ENCODE results near the gene SNN.

The SNN gene

GRCh38 chr16:11725457-11725856 is 57.2 kb downstream of the SNN start:
- TF ChIP-seq TAF1 (IDR thresholded peaks at IDR 0.05; ENCODE audit: borderline replicate concordance, insufficient read depth, low read length), result no peak
- TF ChIP-seq POLR2AphosphoS5 (IDR thresholded peaks at IDR 0.05; ENCODE audit: low read depth, low read length), result no peak
- TF ChIP-seq REST (IDR thresholded peaks at IDR 0.05; ENCODE audit: insufficient read depth in 1 of 2, low read depth in 2 of 2, low read length in 2 of 2), result no peak
- TF ChIP-seq SIN3A (IDR thresholded peaks at IDR 0.05; ENCODE audit: borderline replicate concordance, insufficient read depth, low read length), result no peak
- TF ChIP-seq FOXP2 (optimal IDR thresholded peaks at IDR 0.05; ENCODE audit: borderline replicate concordance, extremely low read depth, extremely low read length, insufficient read depth), result no peak

DNA sequence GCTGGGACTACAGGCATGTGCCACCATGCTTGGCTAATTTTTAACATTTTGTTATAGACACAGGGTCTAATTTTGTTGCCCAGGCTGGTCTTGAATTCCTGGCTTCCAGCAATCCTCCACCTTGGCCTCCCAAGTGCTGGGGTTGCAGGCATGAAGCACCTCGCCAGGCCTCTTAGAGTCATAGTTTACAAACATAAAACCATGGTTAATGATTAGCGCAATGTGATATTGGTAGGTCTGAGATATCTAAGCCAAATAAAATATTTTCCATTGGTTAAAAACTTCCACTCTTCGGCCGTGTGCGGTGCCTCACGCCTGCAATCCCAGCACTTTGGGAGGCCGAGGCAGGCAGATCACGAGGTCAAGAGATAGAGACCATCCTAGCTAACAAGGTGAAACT is 57.8 kb downstream of the SNN start:
- TF ChIP-seq SIN3A (IDR thresholded peaks at IDR 0.05; ENCODE audit: borderline replicate concordance, insufficient read depth, low read length) (no peak), POLR2AphosphoS5 (IDR thresholded peaks at IDR 0.05; ENCODE audit: low read depth, low read length) (no peak), FOXP2 (optimal IDR thresholded peaks at IDR 0.05; ENCODE audit: borderline replicate concordance, extremely low read depth, extremely low read length, insufficient read depth) (no peak), TAF1 (IDR thresholded peaks at IDR 0.05; ENCODE audit: borderline replicate concordance, insufficient read depth, low read length) (no peak), REST (IDR thresholded peaks at IDR 0.05; ENCODE audit: insufficient read depth in 1 of 2, low read depth in 2 of 2, low read length in 2 of 2) (no peak)

DNA sequence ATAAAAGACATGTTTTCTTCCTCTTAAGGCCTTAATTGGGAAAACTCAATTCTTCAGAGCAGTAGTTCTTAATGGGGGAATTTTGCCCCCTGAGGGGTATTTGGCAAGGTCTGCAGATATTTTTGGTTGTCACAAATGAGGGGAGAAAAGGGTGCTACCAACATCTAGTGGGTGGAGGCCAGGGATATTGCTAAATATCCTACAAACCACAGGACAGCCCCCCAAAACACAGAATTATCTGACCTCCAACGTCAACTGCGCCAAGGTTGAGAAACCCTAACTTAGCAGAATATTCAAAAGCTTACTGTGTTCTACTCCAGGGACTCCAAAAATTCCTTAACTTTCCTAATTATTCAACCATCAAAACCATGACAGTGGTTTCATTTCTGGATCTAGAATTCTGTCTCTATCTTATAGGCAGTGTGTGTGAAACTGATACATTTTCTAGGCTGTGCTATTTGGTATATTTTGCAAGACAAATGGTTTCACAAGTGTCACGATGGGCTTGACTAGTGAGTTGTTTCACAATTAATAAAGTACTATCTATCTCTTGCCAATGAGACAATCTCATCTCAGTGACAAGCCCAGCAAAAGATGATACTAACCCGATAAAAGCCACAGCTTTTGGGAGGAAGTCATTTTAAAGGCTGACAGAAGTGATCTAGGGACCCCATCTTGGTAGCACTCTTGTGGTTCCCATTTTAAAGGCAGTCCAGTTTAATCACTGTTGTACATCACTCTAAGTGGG is 59.7 kb downstream of the SNN start:
- TF ChIP-seq POLR2AphosphoS5 (IDR thresholded peaks at IDR 0.05; ENCODE audit: low read depth, low read length) (no peak), SIN3A (IDR thresholded peaks at IDR 0.05; ENCODE audit: borderline replicate concordance, insufficient read depth, low read length) (no peak), TAF1 (IDR thresholded peaks at IDR 0.05; ENCODE audit: borderline replicate concordance, insufficient read depth, low read length) (no peak), FOXP2 (optimal IDR thresholded peaks at IDR 0.05; ENCODE audit: borderline replicate concordance, extremely low read depth, extremely low read length, insufficient read depth) (no peak), REST (IDR thresholded peaks at IDR 0.05; ENCODE audit: insufficient read depth in 1 of 2, low read depth in 2 of 2, low read length in 2 of 2) (no peak)

Measured in PFSK-1 (cell line).